HG03045 (cell line): Measurements from ENCODE around the gene MYL9.

Experiments
- ATAC-seq: cut with Tn5 transposase; IDR thresholded peaks from one replicate; pipeline ENCODE4 v1.9.1; 2021; ENCODE audit warnings: mild to moderate bottlenecking, moderate library complexity; ENCODE audit not compliant: unreplicated experiment

The MYL9 gene

GRCh38 chr20:36578356-36579041 is 37.2 kb downstream of the MYL9 start:
- no peak for ATAC-seq

- no peak for ATAC-seq
Observed at GRCh38 chr20:36579996-36580545, 38.8 kb downstream of the MYL9 start.

GRCh38 chr20:36582322-36582721 is 41.0 kb downstream of the MYL9 start:
- no peak for ATAC-seq

- no peak for ATAC-seq
Observed at GRCh38 chr20:36582821-36583220, 41.5 kb downstream of the MYL9 start.

- no peak for ATAC-seq
Observed at GRCh38 chr20:36584018-36584481, 42.7 kb downstream of the MYL9 start.

GRCh38 chr20:36585410-36586125 is 44.2 kb downstream of the MYL9 start:
- no peak for ATAC-seq

- ATAC-seq = no peak
Observed at GRCh38 chr20:36587388-36588070, 46.2 kb downstream of the MYL9 start.

GRCh38 chr20:36591281-36591680 is 50.0 kb downstream of the MYL9 start:
- ATAC-seq = no peak

GRCh38 chr20:36591854-36592641 is 50.7 kb downstream of the MYL9 start:
- ATAC-seq = no peak

GRCh38 chr20:36593347-36593929 is 52.1 kb downstream of the MYL9 start:
- no peak for ATAC-seq

- no peak for ATAC-seq
Observed at GRCh38 chr20:36599912-36600345, 58.6 kb downstream of the MYL9 start.
